ENCODE measurements around the gene MTHFSD. TPM values are rescaled to one million over a fixed set of nuclear protein-coding genes. Genes with fewer than 3 reads are reported as not detected.

Gene MTHFSD
- total RNA-seq, 2 experiments from 2014 or later = 22.2 TPM

GRCh38 chr16:86559802-86560305, 4.8 kb upstream of the MTHFSD start:
- CTCF ChIA-PET = interaction anchor here (0.7 kb wide), 1 partner anchor 262 kb away, joined by 3 read pairs; no protein-coding TSS in a partner anchor
- Mint-ChIP-seq H3K27ac (no peak overlapping the region), H3K27me3 (peaks cover 20% of the 10 kb centered on the region), H3K4me1 (peaks cover 17% of the 10 kb centered on the region), H3K4me3 (no peak overlapping the region), H3K36me3 (ENCODE audit: low read depth) (no peaks in the 10 kb centered on the region), H3K9me3 (no peaks in the 10 kb centered on the region)
- POLR2A ChIA-PET = interaction anchor here (0.6 kb wide), 1 partner anchor 962 kb away, joined by 3 read pairs; no protein-coding TSS in a partner anchor
- DNase-seq = no peak

GRCh38 chr16:86558355-86559193, 3.5 kb upstream of the MTHFSD start:
- DNase-seq = no peak
- Mint-ChIP-seq H3K27ac (no peak overlapping the region), H3K36me3 (ENCODE audit: low read depth) (peaks cover 8% of the 10 kb centered on the region), H3K4me1 (peaks cover 17% of the 10 kb centered on the region), H3K27me3 (peaks cover 8% of the 10 kb centered on the region), H3K9me3 (no peaks in the 10 kb centered on the region), H3K4me3 (no peak overlapping the region)
- POLR2A ChIA-PET = no interaction called here
- CTCF ChIA-PET = interaction anchor here (0.7 to 1.3 kb wide), 3 partner anchors 202 to 504 kb away, joined by 3 to 4 read pairs (median 3); no protein-coding TSS in a partner anchor

GRCh38 chr16:86557587-86557986, 2.6 kb upstream of the MTHFSD start:
- H3K36me3 Mint-ChIP-seq (ENCODE audit: low read depth) = peaks cover 11% of the 10 kb centered on the region
- H3K9me3 Mint-ChIP-seq = no peaks in the 10 kb centered on the region
- POLR2A ChIA-PET = no interaction called here
- peaks cover 1% of the 10 kb centered on the region for H3K27me3 Mint-ChIP-seq
- H3K4me1 Mint-ChIP-seq = peaks cover 21% of the 10 kb centered on the region
- no peak overlapping the region for H3K27ac Mint-ChIP-seq
- DNase-seq = no peak
- no peak overlapping the region for H3K4me3 Mint-ChIP-seq
- CTCF ChIA-PET = interaction anchor here (0.8 to 1.3 kb wide), 2 partner anchors 203 to 505 kb away, joined by 3 to 4 read pairs; no protein-coding TSS in a partner anchor

GRCh38 chr16:86556576-86556975, 1.5 kb upstream of the MTHFSD start:
- CTCF ChIA-PET = no interaction called here
- POLR2A ChIA-PET = no interaction called here
- Mint-ChIP-seq H3K9me3 (no peaks in the 10 kb centered on the region), H3K36me3 (ENCODE audit: low read depth) (peaks cover 14% of the 10 kb centered on the region), H3K4me1 (peaks cover 22% of the 10 kb centered on the region), H3K4me3 (no peak overlapping the region), H3K27me3 (peaks cover 1% of the 10 kb centered on the region), H3K27ac (no peak overlapping the region)
- no peak for DNase-seq

DNA sequence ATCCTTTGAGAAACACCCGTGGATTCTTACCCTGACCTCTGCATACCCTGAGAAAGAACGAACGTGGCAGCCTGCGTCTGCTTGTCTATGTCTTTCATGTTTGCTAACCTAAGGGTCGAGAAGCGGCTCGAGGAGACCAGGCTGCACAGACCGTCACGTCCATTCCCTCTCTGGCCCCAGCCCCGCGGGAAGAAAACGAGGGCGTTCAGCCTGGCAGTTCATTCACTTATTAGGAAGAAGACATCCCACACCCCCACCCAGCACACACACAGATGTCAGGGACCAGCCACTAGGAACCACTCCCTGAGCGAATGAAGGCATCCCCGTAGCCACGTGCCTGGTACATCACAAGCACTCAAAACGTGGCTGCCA, 655 bp upstream of the MTHFSD start:
- ChIA-PET POLR2A (interaction anchor here (0.5 to 0.9 kb wide), 2 partner anchors 49 to 722 kb away, joined by 3 read pairs; no protein-coding TSS in a partner anchor), CTCF (interaction anchor here (1.3 kb wide), 1 partner anchor 9 kb away, joined by 6 read pairs; no protein-coding TSS in a partner anchor)
- Mint-ChIP-seq H3K9me3 (no peaks in the 10 kb centered on the region), H3K27ac (peak overlapping the region; percentile 92), H3K4me1 (peaks cover 24% of the 10 kb centered on the region), H3K27me3 (peaks cover 1% of the 10 kb centered on the region), H3K36me3 (ENCODE audit: low read depth) (peaks cover 19% of the 10 kb centered on the region), H3K4me3 (peak overlapping the region; percentile 86)
- DNase-seq = no peak

- DNase-seq = no peak
- H3K36me3 Mint-ChIP-seq (ENCODE audit: low read depth) = peaks cover 21% of the 10 kb centered on the region
- POLR2A ChIA-PET = no interaction called here
- H3K4me1 Mint-ChIP-seq = peaks cover 29% of the 10 kb centered on the region
- H3K4me3 Mint-ChIP-seq = peak overlapping the region; percentile 86
- H3K27ac Mint-ChIP-seq = peak overlapping the region; percentile 92
- CTCF ChIA-PET = interaction anchor here (1.3 kb wide), 1 partner anchor 10 kb away, joined by 6 read pairs; no protein-coding TSS in a partner anchor
- H3K9me3 Mint-ChIP-seq = no peaks in the 10 kb centered on the region
- peaks cover 1% of the 10 kb centered on the region for H3K27me3 Mint-ChIP-seq
These were observed 477 bp downstream of the MTHFSD start for GRCh38 chr16:86554599-86554916.

- POLR2A ChIA-PET = interaction anchor here (2.1 kb wide), 1 partner anchor 830 kb away, joined by 6 read pairs; the partner anchor contains the start of gene FBXO31
- Mint-ChIP-seq H3K4me3 (peak overlapping the region; percentile 86), H3K27me3 (no peaks in the 10 kb centered on the region), H3K4me1 (peaks cover 35% of the 10 kb centered on the region), H3K36me3 (ENCODE audit: low read depth) (peaks cover 21% of the 10 kb centered on the region), H3K27ac (no peak overlapping the region), H3K9me3 (no peaks in the 10 kb centered on the region)
- CTCF ChIA-PET = interaction anchor here (1.1 kb wide), 1 partner anchor 10 kb away, joined by 3 read pairs; no protein-coding TSS in a partner anchor
- DNase-seq = no peak
These were observed 1.7 kb downstream of the MTHFSD start for GRCh38 chr16:86553356-86553755.

GRCh38 chr16:86550281-86550680, 4.8 kb downstream of the MTHFSD start:
- Mint-ChIP-seq H3K36me3 (ENCODE audit: low read depth) (peaks cover 36% of the 10 kb centered on the region), H3K4me3 (no peak overlapping the region), H3K27ac (no peak overlapping the region), H3K4me1 (peaks cover 30% of the 10 kb centered on the region), H3K27me3 (no peaks in the 10 kb centered on the region), H3K9me3 (no peaks in the 10 kb centered on the region)
- ChIA-PET POLR2A (interaction anchor here (1.3 kb wide), 1 partner anchor 54 kb away, joined by 3 read pairs; no protein-coding TSS in a partner anchor), CTCF (no interaction called here)
- DNase-seq = no peak

GRCh38 chr16:86549893-86550190, 5.2 kb downstream of the MTHFSD start:
- Mint-ChIP-seq H3K27me3 (no peaks in the 10 kb centered on the region), H3K36me3 (ENCODE audit: low read depth) (peaks cover 39% of the 10 kb centered on the region), H3K4me1 (peaks cover 26% of the 10 kb centered on the region), H3K9me3 (no peaks in the 10 kb centered on the region), H3K27ac (no peak overlapping the region), H3K4me3 (no peak overlapping the region)
- CTCF ChIA-PET = interaction anchor here (1.1 kb wide), 1 partner anchor 15 kb away, joined by 4 read pairs; no protein-coding TSS in a partner anchor
- DNase-seq = no peak
- POLR2A ChIA-PET = interaction anchor here (1.3 kb wide), 1 partner anchor 55 kb away, joined by 3 read pairs; no protein-coding TSS in a partner anchor

- peak; percentile 29 for DNase-seq
- ChIA-PET POLR2A (interaction anchor here (1.3 kb wide), 1 partner anchor 55 kb away, joined by 3 read pairs; no protein-coding TSS in a partner anchor), CTCF (interaction anchor here (1.1 kb wide), 1 partner anchor 15 kb away, joined by 4 read pairs; no protein-coding TSS in a partner anchor)
- Mint-ChIP-seq H3K4me1 (peaks cover 25% of the 10 kb centered on the region), H3K9me3 (no peaks in the 10 kb centered on the region), H3K27ac (no peak overlapping the region), H3K27me3 (no peaks in the 10 kb centered on the region), H3K36me3 (ENCODE audit: low read depth) (peaks cover 42% of the 10 kb centered on the region), H3K4me3 (no peak overlapping the region)
These were observed 5.8 kb downstream of the MTHFSD start for GRCh38 chr16:86549076-86549892.

DNA sequence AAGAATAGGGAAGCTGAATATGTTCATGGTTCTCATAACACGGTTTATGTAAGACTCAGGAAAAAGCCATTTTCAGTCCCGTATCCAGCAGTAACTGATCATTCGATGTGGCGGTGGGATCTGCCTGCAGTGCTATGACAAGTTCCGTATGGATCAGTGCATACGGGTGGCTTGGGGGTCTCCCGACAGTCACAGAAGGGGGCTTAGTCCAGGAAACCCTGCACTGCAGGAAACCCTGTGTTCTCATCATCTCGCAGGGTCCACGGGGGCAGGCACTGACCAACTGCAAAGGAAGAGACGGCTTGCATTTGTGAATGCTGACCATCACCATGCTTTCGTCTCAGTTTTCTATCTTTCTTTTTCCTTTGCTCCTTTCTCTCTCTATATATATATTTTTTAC, 7.7 kb downstream of the MTHFSD start:
- Mint-ChIP-seq H3K27ac (no peak overlapping the region), H3K4me3 (no peak overlapping the region), H3K27me3 (no peaks in the 10 kb centered on the region), H3K4me1 (peaks cover 13% of the 10 kb centered on the region), H3K9me3 (no peaks in the 10 kb centered on the region), H3K36me3 (ENCODE audit: low read depth) (peaks cover 34% of the 10 kb centered on the region)
- DNase-seq = no peak
- ChIA-PET CTCF (no interaction called here), POLR2A (no interaction called here)

DNA sequence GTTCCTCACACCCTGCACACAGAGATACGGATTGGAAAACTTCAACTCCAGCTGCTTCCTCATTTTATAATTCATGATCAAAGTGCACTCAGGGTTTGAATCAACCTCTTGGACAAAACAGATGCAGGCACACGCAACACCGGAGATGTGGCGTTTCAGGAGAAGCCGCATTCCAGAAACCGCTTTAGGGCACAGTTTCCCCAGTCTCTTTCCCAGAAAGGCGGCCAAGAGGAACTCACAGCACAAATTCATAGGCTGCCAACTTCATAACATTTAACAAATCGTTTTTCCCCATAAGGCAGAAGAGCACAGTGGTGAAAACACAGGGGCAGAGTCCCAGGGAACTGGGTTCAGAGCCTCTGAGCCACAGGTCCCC, 8.4 kb downstream of the MTHFSD start:
- peaks cover 13% of the 10 kb centered on the region for H3K4me1 Mint-ChIP-seq
- POLR2A ChIA-PET = no interaction called here
- CTCF ChIA-PET = no interaction called here

More for the DNA sequence above, 8.4 kb downstream of the MTHFSD start:
- H3K36me3 Mint-ChIP-seq (ENCODE audit: low read depth) = peaks cover 34% of the 10 kb centered on the region
- H3K9me3 Mint-ChIP-seq = no peaks in the 10 kb centered on the region
- DNase-seq = no peak
- H3K4me3 Mint-ChIP-seq = no peak overlapping the region
- H3K27ac Mint-ChIP-seq = no peak overlapping the region
- no peaks in the 10 kb centered on the region for H3K27me3 Mint-ChIP-seq

Measured in activated CD4-positive, alpha-beta memory T cell treated with anti-CD3 and anti-CD28 coated beads, Interleukin-2, amount 10 ng/mL, durations not matched to agents 7 days and 5 days (primary cell).